GM19193 (cell line): ENCODE measurements around the gene OR10K1.

Experiments used
- POLR2A ChIP-seq: IDR thresholded peaks from 4 replicates; pipeline ENCODE4 v1.6.1; 2011; ENCODE audit not compliant: insufficient read depth, insufficient read length; ENCODE audit errors: extremely low read depth

Gene OR10K1

DNA sequence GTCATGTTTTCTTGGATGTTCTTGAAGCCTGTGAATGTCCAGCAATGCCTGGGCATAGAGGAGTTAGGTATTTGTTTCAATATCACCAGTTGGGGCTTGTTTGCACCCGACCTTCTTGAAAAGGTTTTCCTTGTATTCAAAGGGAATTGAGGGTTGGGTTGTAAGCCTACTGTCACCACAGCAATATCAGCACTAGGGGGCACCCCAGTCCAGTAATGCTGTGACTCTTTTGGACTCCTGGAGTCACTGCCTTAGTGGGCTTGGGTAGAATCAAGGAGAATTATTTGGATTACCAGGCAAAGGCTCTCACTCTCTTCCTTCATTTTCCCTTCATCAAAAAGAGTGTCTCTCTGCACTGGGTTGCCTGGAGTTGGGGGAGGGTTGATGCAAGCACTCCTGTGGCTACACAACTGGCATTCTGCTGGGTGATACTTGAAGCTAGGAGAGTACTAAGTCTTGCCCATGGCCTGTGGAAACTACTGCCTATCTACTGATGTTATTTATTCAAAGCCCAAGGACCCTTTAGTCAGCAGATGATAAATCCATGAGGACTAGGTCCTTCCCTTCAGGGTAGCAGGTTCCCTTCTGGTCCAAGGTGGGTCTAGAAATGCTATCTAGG, 44.8 kb downstream of the OR10K1 start:
- TF ChIP-seq POLR2A = no peak

GRCh38 chr1:158507511-158507910, 45.9 kb downstream of the OR10K1 start:
- no peak for TF ChIP-seq POLR2A

DNA sequence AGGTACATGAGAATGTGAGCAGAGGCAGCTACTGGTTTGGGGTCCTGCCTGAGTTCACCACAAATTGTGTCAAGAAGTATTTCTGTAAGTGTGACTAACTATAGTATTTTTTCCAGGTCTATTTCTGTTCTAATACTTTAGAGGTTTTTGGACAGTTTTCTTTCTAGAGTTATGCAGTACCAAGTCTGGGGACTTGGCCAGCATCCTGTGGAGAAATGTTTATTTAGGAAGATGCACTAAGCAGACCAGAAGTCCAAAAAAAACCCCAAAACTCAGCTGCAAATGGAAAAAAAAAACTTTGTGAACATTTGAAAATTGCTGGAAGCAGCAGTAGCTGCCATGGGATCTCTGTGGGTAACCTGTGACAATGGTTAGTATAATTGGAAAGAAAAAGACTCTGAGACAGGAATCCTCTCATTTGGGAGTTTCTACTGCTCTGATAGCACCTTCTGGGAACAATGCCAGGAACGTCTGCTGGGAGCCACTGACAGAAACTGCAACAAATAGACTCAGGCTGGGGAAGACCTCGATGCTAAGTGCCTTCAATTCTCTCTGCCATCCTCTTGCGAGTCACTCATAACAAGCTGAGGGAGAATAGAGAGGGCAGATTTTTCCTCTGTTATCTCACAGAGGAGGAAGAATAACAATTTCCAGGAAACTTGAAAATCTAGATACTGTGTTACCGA, 48.0 kb downstream of the OR10K1 start:
- TF ChIP-seq POLR2A = no peak

DNA sequence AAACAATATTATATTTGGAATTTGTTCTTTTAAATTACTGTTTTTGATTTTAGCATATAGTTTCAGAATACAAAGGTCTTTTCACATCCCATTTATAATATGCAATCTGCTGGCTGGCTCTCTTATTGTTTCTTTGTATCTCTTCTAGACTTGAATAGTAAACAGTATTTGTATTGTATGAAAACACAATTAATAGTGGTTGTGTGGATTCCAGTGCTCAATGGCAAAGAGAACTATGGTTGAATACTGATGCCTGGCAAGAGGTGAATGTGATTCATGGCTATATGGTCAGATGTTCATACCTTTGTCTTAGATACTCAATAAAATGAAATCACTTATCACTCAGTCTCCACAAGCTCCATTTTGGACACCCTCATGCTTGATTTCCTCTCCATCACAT, 55.3 kb downstream of the OR10K1 start:
- TF ChIP-seq POLR2A = no peak
